Left cardiac atrium (tissue), 4 donors: ENCODE measurements around the gene LRG1. TPM values are rescaled to one million over a fixed set of nuclear protein-coding genes. Genes with fewer than 3 reads are reported as not detected.
"Not testable (repeated sequence)": the region's sequence is repeated elsewhere in the genome, so short reads cannot be mapped to it uniquely, and the experiment has no call there.

Experiments used
- ATAC-seq, 2 donors: fragments of 200-7000 bp; cut with Tn5 transposase; one replicate each; pipeline ENCODE4 v1.9.1; 2020; ENCODE audit warnings: mild to moderate bottlenecking in 2 of 2, moderate library complexity in 2 of 2
- DNase-seq: peaks from one replicate; pipeline ENCODE4 v3.0.0-alpha.2; 2020
- intact Hi-C, 2 donors: fragments of 100-400 bp; cut with DNase I; formaldehyde crosslinking; loops; one replicate each; pipeline versions ENCODE4 v1.14.1 to v1.15.1; 2022 to 2023
- total RNA-seq, 2 donors: library from RNA; stranded (reverse); fragmentation: NEBNext Ultra II Directional; extraction: Animal tissue kit (Norgen Biotek cat#: 25700); gene quantifications; one replicate each; pipeline ENCODE4 v1.2.1, GENCODE V29; 2021
- donor health status: DM: no; HTN: yes; CAD: no.
- donor health status: DM: no; HTN: yes; CAD: no; lungs with severe emphysema.
- donor health status: DM: yes; HTN: yes; CAD: no.
- donor health status: Dilated cardiomyopathy.

The LRG1 gene
- total RNA-seq, 2 donors from 2014 or later: 0.88 to 1.1 TPM

DNA sequence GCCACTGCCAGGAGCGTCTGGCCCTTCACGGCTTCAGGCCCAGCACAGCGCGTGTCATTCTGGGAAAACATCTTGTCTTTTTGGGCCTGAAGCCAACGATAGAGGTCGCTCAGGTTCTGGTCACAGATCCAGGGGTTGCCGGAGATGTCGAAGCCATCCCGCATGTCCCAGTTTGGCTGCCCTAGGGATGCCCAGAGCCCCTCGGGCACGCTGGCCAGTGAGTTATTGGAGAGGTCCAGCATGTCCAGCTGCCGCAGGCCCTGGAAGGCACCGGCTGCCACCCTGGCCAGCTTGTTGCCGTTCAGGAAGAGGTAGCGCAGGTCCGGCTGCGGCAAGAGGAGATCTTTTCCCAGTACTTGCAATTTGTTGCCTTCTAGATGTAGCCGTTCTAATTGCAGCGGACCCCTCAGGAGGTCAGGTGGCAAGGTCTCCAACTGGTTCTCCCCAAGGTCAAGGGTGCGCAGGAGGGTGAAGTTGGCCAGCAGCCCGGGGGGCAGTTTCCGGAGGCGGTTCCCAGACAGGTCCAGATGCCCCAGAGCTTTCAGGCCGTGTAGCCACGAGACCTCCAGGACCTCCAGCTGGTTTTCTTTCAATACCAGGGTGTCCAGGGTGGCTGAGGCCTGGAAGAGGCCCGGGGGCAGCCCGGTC, 1.8 kb downstream of the LRG1 start:
- intact Hi-C loops: no loop called here
- ATAC-seq (no peak), DNase-seq (no peak)

- DNase-seq: no peak
- intact Hi-C loops: no loop called here
- no peak for ATAC-seq
Observed at GRCh38 chr19:4536798-4537197, 3.0 kb downstream of the LRG1 start.

DNA sequence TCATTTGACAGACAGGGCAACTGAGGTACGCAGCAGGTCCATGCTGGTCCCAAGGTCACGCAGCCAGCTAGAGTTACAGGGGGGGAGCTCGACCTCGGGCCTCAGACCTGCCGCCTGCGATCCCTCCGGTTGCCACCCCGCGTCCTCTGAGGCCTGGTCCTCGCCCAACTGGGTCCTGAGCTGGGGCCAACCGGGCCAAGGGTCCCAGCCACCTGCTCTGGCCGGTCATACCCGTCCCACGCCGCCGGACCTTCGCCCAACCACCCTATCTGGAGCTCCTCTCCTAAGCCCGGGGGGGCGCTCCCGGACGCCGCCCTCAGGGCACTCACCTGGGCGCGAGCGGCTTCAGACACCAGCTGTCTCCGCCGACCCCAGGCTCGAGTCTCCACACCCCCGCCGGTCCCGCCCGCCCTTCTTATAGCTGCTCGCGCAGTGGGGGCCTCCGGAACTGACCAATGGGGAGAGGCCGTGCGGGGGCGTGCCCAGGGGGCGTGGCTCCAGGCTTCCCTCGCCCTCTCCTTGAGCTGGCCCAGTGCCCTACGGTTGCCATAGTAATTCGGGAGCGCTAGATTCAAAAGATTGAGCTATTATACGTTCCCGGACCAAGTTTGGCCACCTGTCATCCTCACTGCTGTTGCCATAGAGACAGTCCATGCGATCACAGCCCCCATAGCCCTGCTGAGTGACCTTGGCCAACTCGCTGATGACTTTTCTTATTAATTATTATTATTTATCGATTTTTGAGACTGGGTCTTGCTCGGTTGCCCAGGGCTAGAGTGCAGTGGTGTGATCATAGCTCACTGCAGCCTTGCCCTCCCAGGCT, 4.8 kb downstream of the LRG1 start, which contains the start of gene PLIN5:
TSS of gene PLIN5 (minus strand) at position 389 of the 823 bp plus-strand sequence. CDS start 1,150 bp downstream, outside the sequence.
- intact Hi-C loops: no loop called here
- peak; percentile 86 for DNase-seq
- peak; percentile 85 to 94 for ATAC-seq

DNA sequence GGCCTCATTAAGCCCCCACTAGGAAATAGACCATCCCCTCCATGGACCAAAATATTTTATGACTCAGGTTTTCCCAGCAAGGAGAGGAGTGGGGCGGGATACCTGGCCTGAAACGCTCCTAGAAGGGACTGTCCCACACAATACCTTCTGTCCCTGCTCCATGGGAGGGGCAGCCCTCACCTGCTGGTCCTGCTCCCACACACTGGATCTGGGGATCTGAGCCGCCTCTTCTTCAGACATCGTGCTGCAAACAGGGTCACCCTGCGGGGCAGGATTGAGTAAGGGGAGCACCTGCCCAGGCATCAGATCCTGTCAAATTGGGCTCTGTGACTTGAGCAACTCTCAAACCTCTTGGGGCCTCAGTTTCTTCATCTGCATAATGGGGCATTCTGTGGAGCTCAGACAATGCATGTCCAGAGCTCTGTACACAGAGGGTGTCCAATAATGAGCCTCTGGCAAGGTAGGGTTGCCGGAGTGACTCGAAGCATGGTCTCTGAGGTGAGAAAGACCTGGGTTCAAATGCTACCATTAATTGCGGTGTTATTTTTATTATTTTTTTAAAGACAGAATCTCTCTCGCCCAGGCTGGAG, 5.9 kb downstream of the LRG1 start:
- intact Hi-C loops: no loop called here
- ATAC-seq (no peak), DNase-seq (no peak)

DNA sequence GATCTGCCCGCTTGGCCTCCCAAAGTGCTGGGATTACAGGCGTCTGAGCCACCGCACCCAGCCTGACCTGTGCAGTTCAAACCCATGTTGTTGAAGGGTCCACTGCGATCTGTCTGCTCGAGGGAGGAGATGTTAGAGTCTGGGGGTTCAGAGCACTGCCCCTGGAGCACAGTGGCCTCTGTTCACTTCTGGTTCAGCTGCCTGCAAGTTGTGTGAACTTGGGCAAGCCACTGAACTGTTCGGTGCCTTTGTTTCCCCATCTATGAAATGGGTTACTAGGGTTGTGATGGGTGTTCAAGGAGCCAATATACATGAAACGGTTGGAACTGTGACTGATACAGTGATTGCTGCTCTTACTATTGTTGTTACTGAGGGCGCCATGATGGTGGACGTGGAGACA, 6.5 kb downstream of the LRG1 start:
- ATAC-seq (no peak), DNase-seq (no peak)

DNA sequence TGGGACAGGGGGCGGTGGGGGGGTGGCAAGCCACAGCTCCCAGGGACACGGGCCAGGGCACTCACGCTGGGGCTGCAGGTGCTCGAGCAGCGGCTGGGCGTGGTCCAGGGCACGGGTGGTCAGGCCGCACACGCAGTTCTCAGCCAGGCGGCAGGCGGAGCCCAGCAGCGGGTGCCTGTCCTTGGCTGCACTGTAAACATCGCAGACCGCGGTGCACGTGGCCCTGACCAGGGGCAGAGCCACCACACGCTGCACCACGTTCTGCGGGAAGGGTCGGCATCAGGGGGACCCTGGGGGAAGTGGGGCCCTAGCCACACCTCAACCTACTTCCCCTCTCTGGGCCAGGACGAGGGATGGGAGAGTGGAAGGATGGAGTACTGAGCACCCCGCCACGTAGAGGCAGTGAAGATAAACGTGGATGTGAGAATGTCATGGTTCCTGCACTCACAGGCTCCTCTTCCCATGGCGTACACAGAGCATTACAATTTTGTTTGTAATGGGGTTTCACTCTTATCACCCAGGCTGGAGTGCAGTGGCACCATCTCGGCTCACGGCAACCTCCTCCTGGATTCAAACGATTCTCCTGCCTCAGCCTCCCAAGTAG, 8.2 kb downstream of the LRG1 start:
- intact Hi-C loops: no loop called here
- no peak for DNase-seq
- ATAC-seq: no peak

More for the DNA sequence above, 6.5 kb downstream of the LRG1 start:
- intact Hi-C loops: no loop called here

DNA sequence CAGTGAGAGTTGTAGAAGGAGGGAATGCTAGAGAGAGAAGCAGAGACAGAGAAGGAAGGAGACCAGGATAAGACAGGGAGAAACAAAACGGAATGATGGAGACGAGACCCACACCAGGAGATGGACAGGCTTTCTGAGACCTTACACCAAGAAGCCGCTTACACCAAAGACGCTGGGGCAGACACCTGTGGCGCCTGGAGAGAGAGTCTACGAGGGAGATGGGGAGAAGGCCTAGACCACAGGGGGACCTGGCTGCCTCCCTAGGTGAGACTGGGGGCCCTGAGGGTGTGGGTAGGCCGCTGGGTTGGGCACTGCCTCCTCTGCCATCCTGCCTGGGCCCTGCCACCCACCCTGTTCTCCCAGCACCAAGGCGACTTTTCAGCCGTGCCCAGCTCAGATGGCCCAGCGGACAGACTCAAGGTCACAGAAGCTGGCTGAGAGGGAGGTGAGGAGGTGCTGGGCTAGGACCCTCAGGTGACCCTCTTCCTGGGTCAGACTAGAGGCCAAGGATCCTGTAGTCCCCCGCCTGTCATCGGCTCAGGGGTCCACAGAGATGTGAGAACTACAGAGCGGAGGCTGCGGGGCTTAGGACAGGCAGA, 9.8 kb downstream of the LRG1 start:
- intact Hi-C loops: loop anchor here (10.0 kb wide), 2 partner anchors 255 to 265 kb away; partner anchors contain the start of gene SHD (in 1 of the 2)

DNA sequence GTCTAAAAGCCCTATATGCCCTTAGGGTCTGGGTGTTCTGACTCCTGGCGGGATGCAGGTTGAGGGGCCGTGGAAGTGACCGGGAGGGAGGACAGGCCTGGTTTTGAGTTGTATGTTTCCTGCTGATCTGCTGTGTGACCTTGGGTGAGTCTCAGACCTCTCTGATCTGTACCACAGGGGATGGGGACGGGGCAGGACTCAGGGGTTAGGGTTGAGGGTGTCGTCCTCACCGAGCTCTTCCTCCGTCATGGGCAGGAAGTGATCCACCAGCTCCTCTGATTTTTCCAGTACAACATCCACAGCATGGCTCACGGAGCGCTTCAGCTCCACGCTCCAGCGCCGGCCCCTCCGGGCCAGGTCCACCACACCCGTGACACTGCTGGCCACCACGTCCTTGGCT, 11.0 kb downstream of the LRG1 start:
- intact Hi-C loops: loop anchor here (10.0 kb wide), 2 partner anchors 254 to 264 kb away; partner anchors contain the start of gene SHD (in 1 of the 2)
- DNase-seq (no peak), ATAC-seq (no peak)

More for the DNA sequence above, 9.8 kb downstream of the LRG1 start:
- no peak for ATAC-seq
- no peak for DNase-seq

DNA sequence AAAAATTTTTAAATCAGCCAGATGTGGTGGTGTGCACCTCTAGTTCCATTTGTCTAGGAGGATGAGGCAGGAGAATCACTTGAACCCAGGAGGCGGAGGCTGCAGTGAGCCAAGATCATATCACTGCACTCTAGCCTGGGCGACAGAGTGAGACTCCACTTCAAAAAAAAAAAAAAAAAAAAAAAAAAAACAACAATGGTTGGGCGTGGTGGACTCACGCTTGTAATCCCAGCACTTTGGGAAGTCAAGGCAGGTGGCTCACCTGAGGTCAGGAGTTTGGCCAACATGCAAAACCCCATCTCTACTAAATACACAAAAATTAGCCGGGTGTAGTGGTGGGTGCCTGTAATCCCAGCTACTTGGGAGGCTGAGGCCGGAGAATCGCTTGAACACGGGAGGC, 12.5 kb downstream of the LRG1 start:
- intact Hi-C loops: loop anchor here (10.0 kb wide), 2 partner anchors 253 to 263 kb away; partner anchors contain the start of gene SHD (in 1 of the 2)
- not testable (repeated sequence) for ATAC-seq

GRCh38 chr19:4525563-4526002, 14.3 kb downstream of the LRG1 start:
- DNase-seq (no peak), ATAC-seq (no peak)
- intact Hi-C loops: loop anchor here (10.0 kb wide), 2 partner anchors 251 to 261 kb away; partner anchors contain the start of gene SHD (in 1 of the 2)

More for the DNA sequence above, 12.5 kb downstream of the LRG1 start:
- not testable (repeated sequence) for DNase-seq

- intact Hi-C loops: loop anchor here (10.0 kb wide), 2 partner anchors 250 to 260 kb away; partner anchors contain the start of gene SHD (in 1 of the 2)
- ATAC-seq: peak in 1 of 2 donors; percentile 67
- peak; percentile 64 for DNase-seq
Observed at GRCh38 chr19:4524808-4525562, 14.9 kb downstream of the LRG1 start.

- intact Hi-C loops: loop anchor here (10.0 kb wide), 2 partner anchors 249 to 259 kb away; partner anchors contain the start of gene SHD (in 1 of the 2)
- ATAC-seq (no peak), DNase-seq (peak; percentile 68)
Observed at GRCh38 chr19:4523306-4524110, 16.3 kb downstream of the LRG1 start.

DNA sequence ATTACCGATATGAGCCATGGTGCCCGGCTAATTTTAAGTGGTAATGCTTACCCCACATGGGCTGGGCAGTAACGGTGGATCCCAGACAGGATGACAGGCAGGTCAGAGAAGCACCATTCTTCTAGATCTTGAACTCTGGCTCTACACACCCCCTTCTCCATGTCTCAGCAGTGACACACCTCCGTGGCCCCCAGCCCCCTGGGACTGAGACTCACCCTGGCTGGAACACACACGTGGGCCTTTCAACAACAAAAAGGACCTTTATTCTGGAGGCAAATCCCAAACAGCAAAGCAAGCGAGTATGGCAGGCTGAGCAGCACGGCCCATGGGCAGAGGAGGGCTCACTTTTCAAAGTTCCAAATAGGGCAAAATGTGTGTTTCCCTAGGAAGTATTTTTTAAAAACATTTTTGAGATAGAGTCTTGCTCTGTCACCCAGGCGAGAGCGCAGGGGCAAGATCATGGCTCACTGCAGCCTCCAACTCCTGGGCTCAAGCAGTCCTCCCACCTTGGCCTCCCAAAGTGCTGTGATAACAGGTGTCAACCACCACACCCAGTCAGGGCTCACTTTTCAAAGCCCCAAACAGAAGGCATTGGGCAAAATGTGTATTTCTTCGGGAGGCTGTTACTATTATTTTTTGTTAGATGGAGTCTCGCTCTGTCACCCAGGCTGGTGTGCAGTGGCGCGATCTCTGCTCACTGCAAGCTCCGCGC, 17.4 kb downstream of the LRG1 start:
- ATAC-seq: no peak
- no peak for DNase-seq
- intact Hi-C loops: loop anchor here (10.0 kb wide), 2 partner anchors 248 to 258 kb away; partner anchors contain the start of gene SHD (in 1 of the 2)

DNA sequence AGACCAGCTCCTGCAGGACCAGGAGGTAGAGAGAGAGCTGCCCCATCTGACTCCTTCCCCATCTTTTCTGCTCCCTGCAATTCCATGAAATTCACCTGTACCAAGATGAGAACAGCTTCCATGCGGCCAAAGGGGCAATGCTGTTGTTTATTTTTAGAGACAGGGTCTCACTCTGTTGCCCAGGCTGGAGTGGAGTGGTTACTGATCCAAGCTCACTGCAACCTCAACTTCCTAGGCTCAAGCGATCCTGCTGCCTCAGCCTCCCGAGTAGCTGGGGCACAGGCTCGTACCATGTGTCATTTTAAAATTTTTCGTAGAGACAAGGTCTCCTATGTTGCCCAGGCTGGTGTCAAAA, 18.0 kb downstream of the LRG1 start:
- intact Hi-C loops: loop anchor here (10.0 kb wide), 2 partner anchors 247 to 257 kb away; partner anchors contain the start of gene SHD (in 1 of the 2)
- no peak for ATAC-seq

DNA sequence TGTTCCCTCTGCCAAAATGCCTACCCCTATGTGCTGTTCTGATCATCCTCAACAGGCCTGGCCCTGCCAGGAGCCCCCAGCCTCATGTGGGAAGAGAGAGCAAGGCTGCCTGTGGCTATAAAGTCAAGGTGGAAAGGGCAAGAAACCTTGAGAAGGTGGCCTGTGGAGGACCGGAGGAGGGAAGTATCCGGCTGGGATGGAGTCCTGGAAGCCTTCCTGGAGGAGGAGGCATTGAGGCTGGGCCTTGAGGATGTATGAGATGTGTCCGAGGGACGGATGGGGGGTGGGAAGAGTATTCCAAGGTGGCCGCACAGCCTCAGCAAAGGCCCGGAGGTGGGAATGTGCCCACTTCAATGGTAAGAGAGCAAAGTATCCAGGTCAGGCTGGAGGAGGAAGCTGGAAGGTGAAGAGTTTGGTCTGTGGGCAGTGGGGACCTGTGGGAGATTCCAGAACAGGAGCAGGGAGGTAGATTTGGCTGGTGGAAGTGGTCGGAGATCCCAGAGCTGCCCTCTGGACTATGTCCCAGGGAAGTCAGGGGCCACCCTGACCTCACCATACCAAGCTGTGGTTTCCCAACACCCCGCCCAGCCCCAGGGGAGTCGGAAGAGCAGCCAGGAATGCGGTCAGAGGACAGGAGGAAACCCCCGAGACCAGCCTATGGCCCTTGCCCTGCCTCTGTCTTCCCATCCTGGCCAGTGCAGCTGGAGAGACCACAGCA, 18.5 kb downstream of the LRG1 start:
- intact Hi-C loops: loop anchor here (10.0 kb wide), 2 partner anchors 247 to 257 kb away; partner anchors contain the start of gene SHD (in 1 of the 2)
- no peak for DNase-seq
- ATAC-seq: no peak

More for the DNA sequence above, 18.0 kb downstream of the LRG1 start:
- DNase-seq: no peak
